Mesenchymal stem cell (in vitro differentiated cells and primary cell): ENCODE measurements around the gene CPT1B.

Experiments
- DNase-seq: peaks from one replicate; pipeline ENCODE4 v3.0.0-alpha.2; 2013
- H2AFZ ChIP-seq: one replicate; pipeline ENCODE4 v1.6.1; 2013; ENCODE audit warnings: low read depth, mild to moderate bottlenecking, control low read depth, inconsistent platforms, low read length, moderate library complexity
- H2AK5ac ChIP-seq: 2 replicates; pipeline ENCODE4 v1.6.1; 2013; ENCODE audit warnings: low read length, moderate library complexity, mild to moderate bottlenecking, inconsistent platforms; ENCODE audit not compliant: severe bottlenecking
- H2BK120ac ChIP-seq: one replicate; pipeline ENCODE4 v1.6.1; 2013; ENCODE audit warnings: low read depth, mild to moderate bottlenecking, inconsistent platforms, low read length, moderate library complexity
- H2BK12ac ChIP-seq, 2 experiments: one replicate each; pipeline ENCODE4 v1.6.1; 2013; ENCODE audit warnings: inconsistent platforms in 2 of 2, low read length in 2 of 2, mild to moderate bottlenecking in 2 of 2, moderate library complexity in 2 of 2, control low read depth in 1 of 2
- H2BK15ac ChIP-seq: one replicate; pipeline ENCODE4 v1.6.1; 2013; ENCODE audit warnings: mild to moderate bottlenecking, low read depth, inconsistent platforms; ENCODE audit not compliant: poor library complexity, severe bottlenecking
- H2BK5ac ChIP-seq: 2 replicates; pipeline ENCODE4 v1.6.1; 2013; ENCODE audit warnings: low read depth, mild to moderate bottlenecking, low read length, control low read depth, inconsistent platforms; ENCODE audit not compliant: poor library complexity, severe bottlenecking
- H3K14ac ChIP-seq, 2 experiments: one replicate each; pipeline ENCODE4 v1.6.1; 2013; ENCODE audit warnings: inconsistent platforms in 2 of 2, low read length in 2 of 2, control low read depth in 1 of 2, mild to moderate bottlenecking in 1 of 2, moderate library complexity in 1 of 2
- H3K18ac ChIP-seq, 2 experiments: one replicate each; pipeline ENCODE4 v1.6.1; 2013; ENCODE audit warnings: inconsistent platforms in 2 of 2, low read length in 2 of 2, control low read depth in 1 of 2, low read depth in 1 of 2, mild to moderate bottlenecking in 1 of 2
- H3K23ac ChIP-seq, 2 experiments: one replicate each; pipeline ENCODE4 v1.6.1; 2013; ENCODE audit warnings: inconsistent platforms in 2 of 2, low read length in 2 of 2, mild to moderate bottlenecking in 2 of 2, moderate library complexity in 2 of 2, control low read depth in 1 of 2
- H3K27ac ChIP-seq: 2 replicates; pipeline ENCODE4 v1.5.1; 2013; ENCODE audit warnings: mild to moderate bottlenecking, moderate library complexity, low read length, control low read depth, inconsistent platforms; ENCODE audit not compliant: poor library complexity, severe bottlenecking
- H3K27me3 ChIP-seq, 2 experiments: 2 replicates each; pipeline versions ENCODE4 v1.6.1 to v1.7.0; 2013; ENCODE audit warnings: low read length in 2 of 2, mild to moderate bottlenecking in 2 of 2, moderate library complexity in 2 of 2, control low read depth in 1 of 2, inconsistent platforms in 1 of 2; ENCODE audit not compliant: control insufficient read depth in 1 of 2, insufficient read depth in 1 of 2
- H3K36me3 ChIP-seq, 2 experiments: 2 replicates each; pipeline versions ENCODE4 v1.6.1 to v1.7.0; 2013; ENCODE audit warnings: low read length in 2 of 2, control low read depth in 1 of 2, inconsistent platforms in 1 of 2, low read depth in 1 of 2, mild to moderate bottlenecking in 1 of 2; ENCODE audit not compliant: insufficient read depth in 2 of 2, control insufficient read depth in 1 of 2
- H3K4ac ChIP-seq, 2 experiments: one replicate each; pipeline ENCODE4 v1.6.1; 2013; ENCODE audit warnings: inconsistent platforms in 2 of 2, low read length in 2 of 2, mild to moderate bottlenecking in 2 of 2, moderate library complexity in 2 of 2, control low read depth in 1 of 2, low read depth in 1 of 2
- H3K4me1 ChIP-seq: 2 replicates; pipeline ENCODE4 v1.6.1; 2013; ENCODE audit warnings: low read depth, low read length, control low read depth; ENCODE audit not compliant: control insufficient read depth, insufficient read depth
- H3K4me2 ChIP-seq: 2 replicates; pipeline ENCODE4 v1.6.1; 2013; ENCODE audit warnings: low read length, mild to moderate bottlenecking, inconsistent platforms; ENCODE audit not compliant: poor library complexity, severe bottlenecking
- H3K4me3 ChIP-seq, 2 experiments: 2 replicates each; pipeline versions ENCODE4 v1.5.1 to v1.7.0; 2013; ENCODE audit warnings: low read length in 2 of 2, mild to moderate bottlenecking in 2 of 2, control low read depth in 1 of 2, low read depth in 1 of 2; ENCODE audit not compliant: insufficient read depth in 1 of 2
- H3K79me1 ChIP-seq: replicated peaks from 2 replicates; pipeline ENCODE4 v1.6.1; 2013; ENCODE audit warnings: mild to moderate bottlenecking, control low read depth, low read length, inconsistent platforms; ENCODE audit not compliant: poor library complexity, severe bottlenecking
- H3K9ac ChIP-seq: 2 replicates; pipeline ENCODE4 v1.7.0; 2013; ENCODE audit warnings: mild to moderate bottlenecking, low read length, moderate library complexity
- H3K9me3 ChIP-seq: 2 replicates; pipeline ENCODE4 v1.7.0; 2013; ENCODE audit warnings: mild to moderate bottlenecking, low read length; ENCODE audit not compliant: control insufficient read depth
- H4K8ac ChIP-seq: one replicate; pipeline ENCODE4 v1.6.1; 2013; ENCODE audit warnings: inconsistent platforms, mild to moderate bottlenecking, low read length, moderate library complexity
- H4K91ac ChIP-seq: one replicate; pipeline ENCODE4 v1.6.1; 2013; ENCODE audit warnings: mild to moderate bottlenecking, low read length, inconsistent platforms
- whole genome bisulfite sequencing: methylation state at CpG from one replicate; pipeline ENCODE4 v1.1.7; 2013; ENCODE audit warnings: mixed read lengths; 5-methylcytosine and 5-hydroxymethylcytosine counted together

The CPT1B gene

DNA sequence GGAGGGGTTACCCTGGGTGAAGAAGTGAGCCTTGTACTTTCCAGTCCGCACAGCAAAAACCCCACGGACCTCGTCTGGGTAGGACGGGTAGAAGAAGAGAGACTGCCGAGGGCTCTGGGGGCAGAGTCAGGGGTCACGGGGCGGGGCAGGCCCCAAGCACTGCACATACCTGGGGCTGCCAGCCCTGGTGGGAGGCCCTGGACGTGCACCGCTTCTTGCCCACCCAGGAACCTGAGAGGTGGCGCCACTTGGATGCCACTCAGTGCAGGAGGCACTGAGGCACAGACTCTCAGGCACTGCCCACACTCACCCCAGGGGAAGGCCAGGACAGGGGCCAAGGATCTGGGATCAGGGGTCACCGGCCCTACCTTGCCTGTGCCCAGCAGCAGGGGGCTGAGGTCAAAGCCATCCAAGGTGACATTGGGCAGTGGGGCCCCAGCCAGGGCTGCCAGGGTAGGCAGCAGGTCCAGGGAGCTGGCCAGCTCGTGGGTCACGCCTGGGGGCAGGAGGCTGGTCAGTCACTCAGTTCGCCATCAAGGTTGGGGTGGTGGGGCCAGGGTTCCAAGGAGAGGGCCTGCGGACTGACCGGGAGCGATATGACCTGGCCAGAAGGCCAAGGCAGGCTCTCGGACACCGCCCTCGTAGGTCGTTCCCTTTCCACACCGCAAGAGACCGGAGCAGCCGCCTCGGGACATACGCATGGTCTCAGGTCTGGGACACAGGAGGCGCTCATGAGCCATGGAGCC, 47.5 kb upstream of the CPT1B start:
- H3K27ac ChIP-seq, result no peak overlapping the region
- H2BK120ac ChIP-seq, result no peak overlapping the region
- no peak overlapping the region for H2BK5ac ChIP-seq
- no peak overlapping the region for H2AFZ ChIP-seq
- H4K91ac ChIP-seq, result no peak overlapping the region
- H3K36me3 ChIP-seq, result peaks cover 0 to 27% of the 10 kb centered on the region in 2 experiments
- WGBS, result 92% methylated on average over 27 of the region's 27 CpGs
- H3K14ac ChIP-seq, result no peak overlapping the region
- no peak overlapping the region for H4K8ac ChIP-seq
- H2BK15ac ChIP-seq, result peak overlapping the region; percentile 36
- no peak overlapping the region for H2AK5ac ChIP-seq
- H3K23ac ChIP-seq, result no peak overlapping the region
- H3K4me2 ChIP-seq, result no peak overlapping the region
- no peak overlapping the region for H3K9ac ChIP-seq
- H2BK12ac ChIP-seq, result no peak overlapping the region
- H3K4me1 ChIP-seq, result peaks cover 25% of the 10 kb centered on the region
- no peaks in the 10 kb centered on the region for H3K9me3 ChIP-seq
- no peak overlapping the region for H3K4ac ChIP-seq
- H3K18ac ChIP-seq, result no peak overlapping the region
- H3K27me3 ChIP-seq, result peaks cover 13 to 21% of the 10 kb centered on the region in 2 experiments
- no peak overlapping the region for H3K4me3 ChIP-seq
- DNase-seq, result no peak
- peaks cover 21% of the 10 kb centered on the region for H3K79me1 ChIP-seq

DNA sequence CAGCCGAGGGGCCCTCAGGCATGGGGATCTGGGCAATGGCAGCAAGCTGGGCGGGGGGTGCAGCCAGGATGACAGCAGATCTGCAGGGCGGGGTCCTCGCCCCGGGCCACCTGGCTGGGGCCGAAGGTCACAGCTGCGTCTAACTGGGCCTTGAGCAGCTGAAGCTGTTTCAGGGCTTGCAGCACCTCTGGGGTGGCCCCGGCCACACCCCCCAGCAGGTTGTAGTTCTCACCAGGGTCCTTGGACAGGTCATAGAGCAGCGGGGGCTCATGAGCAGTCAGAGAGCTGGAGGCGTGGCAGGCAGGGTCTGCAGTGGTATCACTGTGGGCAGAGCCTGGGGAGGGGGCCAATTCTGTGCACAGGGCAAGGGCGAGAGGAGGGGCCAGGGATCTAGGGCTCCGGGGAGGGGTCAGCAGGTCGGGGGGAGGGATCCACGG, 46.9 kb upstream of the CPT1B start:
- WGBS, result 93% methylated on average over 14 of the region's 14 CpGs
- no peak overlapping the region for H2BK12ac ChIP-seq

DNA sequence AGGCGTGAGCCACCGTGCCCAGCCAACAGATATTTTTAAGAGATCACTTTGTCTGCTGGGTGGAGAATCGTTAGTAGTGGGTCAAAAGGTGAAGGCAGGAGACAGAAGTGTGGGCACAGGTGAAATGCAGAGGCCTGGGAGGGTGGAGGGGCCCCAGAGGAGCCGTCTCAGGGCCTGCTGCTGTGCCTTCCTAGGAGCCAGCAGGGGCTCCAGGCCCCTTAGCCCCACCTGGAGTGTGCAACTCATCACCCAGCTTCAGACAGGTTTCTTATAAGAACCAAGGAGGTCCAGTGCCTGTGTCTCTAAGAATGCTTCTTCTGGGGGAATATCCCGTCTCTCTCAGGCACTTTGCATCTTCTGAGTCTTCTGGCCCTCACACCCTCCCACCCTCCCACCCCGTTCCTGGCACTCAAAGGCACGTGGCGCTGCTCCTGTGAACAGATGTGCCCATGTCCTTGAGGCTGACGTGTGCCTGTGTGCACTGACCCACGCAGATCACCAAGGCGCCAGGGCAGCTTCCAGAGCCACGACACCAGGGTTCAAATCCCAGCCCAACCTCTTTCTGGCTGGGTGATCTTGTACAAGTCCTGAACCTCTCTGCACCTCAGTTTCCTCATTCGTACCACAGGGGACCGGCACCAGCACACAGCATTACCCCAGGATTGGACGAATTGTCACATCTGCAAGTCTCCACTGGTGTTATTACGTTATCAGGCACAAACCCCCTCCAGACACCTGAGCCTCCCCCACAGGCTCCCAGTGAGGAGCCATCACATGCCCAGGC, 46.3 kb upstream of the CPT1B start:
- H2BK120ac ChIP-seq, result no peak overlapping the region
- H3K27ac ChIP-seq, result no peak overlapping the region
- H3K36me3 ChIP-seq, result peaks cover 0 to 27% of the 10 kb centered on the region in 2 experiments
- no peak overlapping the region for H4K8ac ChIP-seq
- H3K4me2 ChIP-seq, result no peak overlapping the region
- no peak overlapping the region for H4K91ac ChIP-seq
- no peak overlapping the region for H2BK15ac ChIP-seq
- peaks cover 21% of the 10 kb centered on the region for H3K79me1 ChIP-seq
- no peak overlapping the region for H3K9ac ChIP-seq
- H2AFZ ChIP-seq, result no peak overlapping the region
- H2BK5ac ChIP-seq, result no peak overlapping the region
- no peak overlapping the region for H3K4ac ChIP-seq
- WGBS, result 88% methylated on average over 16 of the region's 16 CpGs
- no peaks in the 10 kb centered on the region for H3K9me3 ChIP-seq
- no peak overlapping the region for H2BK12ac ChIP-seq
- no peak overlapping the region for H3K23ac ChIP-seq
- no peak overlapping the region for H3K4me3 ChIP-seq
- H3K27me3 ChIP-seq, result peaks cover 15 to 27% of the 10 kb centered on the region in 2 experiments
- H3K4me1 ChIP-seq, result peaks cover 27% of the 10 kb centered on the region
- DNase-seq, result no peak
- no peak overlapping the region for H3K18ac ChIP-seq
- H2AK5ac ChIP-seq, result no peak overlapping the region
- H3K14ac ChIP-seq, result no peak overlapping the region

More for the DNA sequence above, 46.9 kb upstream of the CPT1B start:
- Histone ChIP-seq H3K14ac (no peak overlapping the region), H3K18ac (no peak overlapping the region), H3K4me3 (no peak overlapping the region), H2BK120ac (no peak overlapping the region), H2BK15ac (no peak overlapping the region), H3K9me3 (no peaks in the 10 kb centered on the region), H3K36me3 (peaks cover 0 to 27% of the 10 kb centered on the region in 2 experiments), H4K8ac (no peak overlapping the region), H2BK5ac (no peak overlapping the region), H3K23ac (no peak overlapping the region), H4K91ac (no peak overlapping the region), H3K27me3 (peaks cover 15 to 24% of the 10 kb centered on the region in 2 experiments), H3K27ac (no peak overlapping the region), H3K9ac (no peak overlapping the region), H3K4me2 (no peak overlapping the region), H3K4ac (no peak overlapping the region), H3K4me1 (peaks cover 27% of the 10 kb centered on the region), H3K79me1 (peaks cover 21% of the 10 kb centered on the region), H2AK5ac (no peak overlapping the region), H2AFZ (no peak overlapping the region)
- DNase-seq, result no peak

- Histone ChIP-seq H3K79me1 (peaks cover 19% of the 10 kb centered on the region), H2BK120ac (no peak overlapping the region), H3K27me3 (peaks cover 18 to 32% of the 10 kb centered on the region in 2 experiments), H3K9ac (no peak overlapping the region), H3K4ac (no peak overlapping the region), H4K91ac (no peak overlapping the region), H3K4me1 (peaks cover 18% of the 10 kb centered on the region), H3K9me3 (no peaks in the 10 kb centered on the region), H3K36me3 (peaks cover 0 to 27% of the 10 kb centered on the region in 2 experiments), H2AK5ac (no peak overlapping the region), H4K8ac (no peak overlapping the region), H3K14ac (no peak overlapping the region), H2BK12ac (no peak overlapping the region), H3K27ac (no peak overlapping the region), H3K23ac (no peak overlapping the region), H2BK5ac (no peak overlapping the region), H3K4me2 (no peak overlapping the region), H3K4me3 (no peak overlapping the region), H3K18ac (no peak overlapping the region), H2BK15ac (no peak overlapping the region), H2AFZ (no peak overlapping the region)
- no peak for DNase-seq
- 79% methylated on average over 16 of the region's 16 CpGs for WGBS
Observed at GRCh38 chr22:50622723-50623327, 44.6 kb upstream of the CPT1B start.
